ENCODE measurements around the gene ANGPTL2. TPM values are rescaled to one million over a fixed set of nuclear protein-coding genes. Genes with fewer than 3 reads are reported as not detected.
"Not testable (repeated sequence)": the region's sequence is repeated elsewhere in the genome, so short reads cannot be mapped to it uniquely, and the experiment has no call there.

Gene ANGPTL2
- total RNA-seq, 4 donors from 2014 or later: 29.5 to 57.0 (median 41.3) TPM

DNA sequence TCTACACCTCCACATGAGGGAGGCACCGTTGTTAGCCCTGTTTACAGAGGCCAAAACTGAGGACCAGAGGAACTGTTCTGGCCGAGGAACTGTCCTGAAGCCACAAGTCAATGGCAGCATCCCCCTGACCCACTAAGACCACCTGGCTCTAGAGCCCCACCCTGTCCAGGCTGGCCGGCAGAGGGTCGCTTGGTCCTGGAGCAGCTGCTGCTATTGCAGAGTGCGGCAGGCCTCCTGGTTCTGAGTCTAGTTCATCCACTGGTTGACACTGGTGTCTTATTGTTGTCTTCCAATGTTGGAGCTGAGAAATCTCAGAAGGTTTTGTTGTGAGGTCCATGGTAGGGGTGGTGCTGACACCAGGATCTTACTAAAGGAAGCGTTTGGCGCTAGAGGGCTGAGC lies 26.6 kb upstream of the ANGPTL2 start:
- DNase-seq (ENCODE audit: extremely low spot score): peak; percentile 62
- Histone ChIP-seq H3K9me3 (no peaks in the 10 kb centered on the region), H3K27me3 (no peaks in the 10 kb centered on the region), H3K27ac (replicated peaks in 1 of 4) (no peak overlapping the region), H3K36me3 (no peaks in the 10 kb centered on the region), H3K4me1 (peaks cover 4 to 9% (median 7%) of the 10 kb centered on the region in 4 donors), H3K4me3 (no peak overlapping the region)
- WGBS: 100% methylated on average over 3 of the region's 7 CpGs
- intact Hi-C loops (cut with DNase I): no loop called here
- TF ChIP-seq POLR2A (IDR thresholded peaks at IDR 0.05; ENCODE audit: low read depth) (no peak), EP300 (IDR thresholded peaks at IDR 0.05) (no peak), POLR2AphosphoS5 (IDR thresholded peaks at IDR 0.05) (no peak)
- TF ChIP-seq, protein P1, sequence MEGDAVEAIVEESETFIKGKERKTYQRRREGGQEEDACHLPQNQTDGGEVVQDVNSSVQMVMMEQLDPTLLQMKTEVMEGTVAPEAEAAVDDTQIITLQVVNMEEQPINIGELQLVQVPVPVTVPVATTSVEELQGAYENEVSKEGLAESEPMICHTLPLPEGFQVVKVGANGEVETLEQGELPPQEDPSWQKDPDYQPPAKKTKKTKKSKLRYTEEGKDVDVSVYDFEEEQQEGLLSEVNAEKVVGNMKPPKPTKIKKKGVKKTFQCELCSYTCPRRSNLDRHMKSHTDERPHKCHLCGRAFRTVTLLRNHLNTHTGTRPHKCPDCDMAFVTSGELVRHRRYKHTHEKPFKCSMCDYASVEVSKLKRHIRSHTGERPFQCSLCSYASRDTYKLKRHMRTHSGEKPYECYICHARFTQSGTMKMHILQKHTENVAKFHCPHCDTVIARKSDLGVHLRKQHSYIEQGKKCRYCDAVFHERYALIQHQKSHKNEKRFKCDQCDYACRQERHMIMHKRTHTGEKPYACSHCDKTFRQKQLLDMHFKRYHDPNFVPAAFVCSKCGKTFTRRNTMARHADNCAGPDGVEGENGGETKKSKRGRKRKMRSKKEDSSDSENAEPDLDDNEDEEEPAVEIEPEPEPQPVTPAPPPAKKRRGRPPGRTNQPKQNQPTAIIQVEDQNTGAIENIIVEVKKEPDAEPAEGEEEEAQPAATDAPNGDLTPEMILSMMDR (IDR thresholded peaks at IDR 0.05): no peak

DNA sequence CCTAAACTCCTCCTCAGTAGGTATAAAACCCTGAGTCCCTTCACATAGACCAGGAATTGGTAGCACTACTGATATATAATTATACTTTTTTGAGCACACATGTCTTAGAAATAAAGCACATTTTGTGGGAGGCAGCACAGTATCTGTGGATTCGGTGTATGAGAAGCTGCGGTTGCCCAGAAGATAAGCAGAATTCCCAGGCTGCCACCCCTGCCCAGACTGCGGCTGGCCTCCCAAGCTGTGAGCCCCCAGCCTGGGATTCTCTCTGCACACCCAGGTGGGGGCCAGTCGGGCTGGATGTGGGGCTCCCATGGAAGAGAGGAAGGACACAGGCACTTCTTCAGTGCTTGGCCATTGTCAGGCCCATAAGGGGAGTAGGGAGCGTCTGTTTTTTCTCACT lies 25.6 kb upstream of the ANGPTL2 start:
- no peak overlapping the region for H3K27ac ChIP-seq (replicated peaks in 1 of 4)
- intact Hi-C loops (cut with DNase I): no loop called here
- H3K4me1 ChIP-seq: peaks cover 0 to 6% (median 2%) of the 10 kb centered on the region in 4 donors
- no peaks in the 10 kb centered on the region for H3K36me3 ChIP-seq
- 94% methylated on average over 5 of the region's 5 CpGs for WGBS
- H3K4me3 ChIP-seq: no peak overlapping the region
- peak; percentile 68 for DNase-seq (ENCODE audit: extremely low spot score)
- H3K9me3 ChIP-seq: no peaks in the 10 kb centered on the region
- no peaks in the 10 kb centered on the region for H3K27me3 ChIP-seq
- TF ChIP-seq EP300 (IDR thresholded peaks at IDR 0.05): no peak
- no peak for TF ChIP-seq POLR2A (IDR thresholded peaks at IDR 0.05; ENCODE audit: low read depth)
- no peak for TF ChIP-seq POLR2AphosphoS5 (IDR thresholded peaks at IDR 0.05)
- TF ChIP-seq, protein P1 (IDR thresholded peaks at IDR 0.05): no peak

DNA sequence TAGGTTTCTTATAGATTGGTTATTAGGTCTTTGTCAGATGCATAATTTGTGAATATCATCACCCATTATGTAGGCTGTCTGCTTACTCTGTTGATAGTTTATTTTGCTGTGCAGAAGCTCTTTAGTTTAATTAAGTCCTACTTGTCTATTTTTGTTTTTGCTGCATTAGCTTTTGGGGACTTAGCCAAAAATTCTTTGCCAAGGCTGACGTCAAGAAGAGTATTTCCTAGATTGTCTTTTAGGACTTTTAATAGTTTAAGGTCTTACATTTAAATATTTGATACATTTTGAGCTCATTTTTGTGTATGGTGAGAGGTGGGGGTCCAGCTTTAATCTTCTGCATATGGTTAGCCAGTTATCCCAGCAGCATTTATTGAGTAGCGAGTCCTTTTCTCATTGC lies 24.8 kb upstream of the ANGPTL2 start:
- Histone ChIP-seq H3K36me3 (no peaks in the 10 kb centered on the region), H3K4me3 (no peak overlapping the region), H3K9me3 (no peaks in the 10 kb centered on the region), H3K27ac (replicated peaks in 1 of 4) (no peak overlapping the region), H3K4me1 (peaks cover 0 to 6% (median 2%) of the 10 kb centered on the region in 4 donors), H3K27me3 (no peaks in the 10 kb centered on the region)
- TF ChIP-seq POLR2AphosphoS5 (IDR thresholded peaks at IDR 0.05): no peak
- TF ChIP-seq, protein P1 (IDR thresholded peaks at IDR 0.05): no peak
- no peak for TF ChIP-seq EP300 (IDR thresholded peaks at IDR 0.05)
- TF ChIP-seq POLR2A (IDR thresholded peaks at IDR 0.05; ENCODE audit: low read depth): no peak
- DNase-seq (ENCODE audit: extremely low spot score): no peak
- intact Hi-C loops (cut with DNase I): no loop called here
- WGBS: 71% methylated on average over 2 of the region's 2 CpGs

DNA sequence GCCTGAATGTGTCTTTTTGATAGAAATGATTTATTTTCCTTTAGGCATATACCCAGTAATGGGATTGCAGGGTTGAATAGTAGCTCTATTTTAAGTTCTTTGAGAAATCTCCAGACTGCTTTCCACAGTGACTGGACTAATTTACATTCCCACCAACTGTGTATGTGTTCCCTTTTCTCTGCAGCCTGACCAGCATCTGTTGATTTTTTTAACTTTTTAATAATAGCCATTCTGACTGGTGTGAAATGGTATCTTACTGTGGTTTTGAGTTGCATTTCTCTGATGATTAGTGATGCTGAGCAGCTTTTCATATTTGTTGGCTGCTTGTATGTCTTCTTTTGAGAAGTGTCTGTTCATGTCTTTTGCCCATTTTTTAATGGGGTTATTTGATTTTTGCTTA lies 24.4 kb upstream of the ANGPTL2 start:
- H3K4me1 ChIP-seq; H3K27ac ChIP-seq (replicated peaks in 1 of 4); DNase-seq (ENCODE audit: extremely low spot score); H3K4me3 ChIP-seq; H3K9me3 ChIP-seq; H3K27me3 ChIP-seq; intact Hi-C loops (cut with DNase I); H3K36me3 ChIP-seq: not testable (repeated sequence)

DNA sequence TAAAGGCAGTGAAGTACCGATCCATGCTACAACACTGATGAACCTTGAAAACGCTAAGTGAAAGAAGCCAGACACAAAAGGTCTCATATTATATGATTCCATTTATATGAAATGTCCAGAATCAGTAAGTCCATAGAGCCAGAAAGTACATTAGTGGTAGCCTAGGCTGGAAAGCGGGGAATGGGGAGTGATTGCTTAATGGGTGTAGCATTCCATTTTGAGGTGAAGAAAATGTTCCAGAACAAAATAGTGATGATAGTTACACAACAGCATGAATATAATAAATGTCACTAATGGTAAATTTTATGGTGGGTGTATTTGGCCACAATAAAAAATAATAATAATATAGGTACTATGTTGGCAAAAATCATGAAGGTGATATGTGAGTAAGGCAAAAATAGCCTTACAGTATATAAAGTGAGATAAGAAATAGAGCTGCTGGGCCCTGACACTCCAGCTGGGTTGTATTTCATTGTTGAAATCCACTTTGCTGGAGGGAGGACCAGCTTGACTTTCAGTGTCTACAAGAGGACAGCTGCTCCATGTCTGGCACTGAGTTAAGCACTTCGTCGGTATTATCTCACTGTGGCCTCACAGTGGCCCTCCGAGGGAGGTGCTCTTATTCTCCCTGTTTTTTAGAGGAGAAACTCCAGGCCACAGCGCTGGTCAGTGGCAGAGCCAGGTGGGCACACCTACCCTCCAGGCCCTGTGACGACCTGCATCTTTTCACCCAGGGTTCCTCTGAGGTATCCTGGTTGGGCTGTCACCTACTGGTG lies 22.4 kb upstream of the ANGPTL2 start:
- DNase-seq (ENCODE audit: extremely low spot score): peak; percentile 92
- intact Hi-C loops (cut with DNase I): no loop called here
- Histone ChIP-seq H3K36me3 (no peaks in the 10 kb centered on the region), H3K4me1 (peaks cover 0 to 15% (median 3%) of the 10 kb centered on the region in 4 donors), H3K27me3 (no peaks in the 10 kb centered on the region), H3K9me3 (no peaks in the 10 kb centered on the region), H3K4me3 (no peak overlapping the region), H3K27ac (replicated peaks in 1 of 4) (peak overlapping the region; percentile 53 to 64 (median 56))
- WGBS: 71% methylated on average over 8 of the region's 8 CpGs
- TF ChIP-seq POLR2A (IDR thresholded peaks at IDR 0.05; ENCODE audit: low read depth) (no peak), EP300 (IDR thresholded peaks at IDR 0.05) (no peak), POLR2AphosphoS5 (IDR thresholded peaks at IDR 0.05) (peak; percentile 25 to 41)
- TF ChIP-seq, protein P1 (IDR thresholded peaks at IDR 0.05): no peak

Data from esophagus muscularis mucosa (tissue), 4 donors.